GM19468 (cell line): ENCODE results near the gene RNF13.
"Not testable (repeated sequence)": the region's sequence is repeated elsewhere in the genome, so short reads cannot be mapped to it uniquely, and the experiment has no call there.

ENCODE experiments used
- ATAC-seq: cut with Tn5 transposase; IDR thresholded peaks from one replicate; pipeline ENCODE4 v1.9.1; 2021; ENCODE audit warnings: mild to moderate bottlenecking, moderate library complexity, moderate number of reproducible peaks; ENCODE audit not compliant: unreplicated experiment; ENCODE audit errors: extremely low read depth

Gene RNF13

GRCh38 chr3:149941946-149942345 is 128.9 kb downstream of the RNF13 start:
- ATAC-seq, result no peak

GRCh38 chr3:149942409-149942808 is 129.4 kb downstream of the RNF13 start:
- ATAC-seq, result no peak

GRCh38 chr3:149943966-149944365 is 131.0 kb downstream of the RNF13 start:
- not testable (repeated sequence) for ATAC-seq

- no peak for ATAC-seq
Measured at GRCh38 chr3:149947231-149947630, 134.2 kb downstream of the RNF13 start.

GRCh38 chr3:149949181-149949580 is 136.2 kb downstream of the RNF13 start:
- no peak for ATAC-seq

- no peak for ATAC-seq
Measured at GRCh38 chr3:149954812-149955211, 141.8 kb downstream of the RNF13 start.

GRCh38 chr3:149955449-149955848 is 142.4 kb downstream of the RNF13 start:
- ATAC-seq, result no peak

- ATAC-seq, result no peak
Measured at GRCh38 chr3:149957361-149958125, 144.5 kb downstream of the RNF13 start.

- no peak for ATAC-seq
Measured at GRCh38 chr3:149958171-149958796, 145.3 kb downstream of the RNF13 start.

- ATAC-seq, result no peak
Measured at GRCh38 chr3:149959443-149959842, 146.4 kb downstream of the RNF13 start.

- no peak for ATAC-seq
Measured at GRCh38 chr3:149963485-149963884, 150.5 kb downstream of the RNF13 start.

GRCh38 chr3:149964291-149964690 is 151.3 kb downstream of the RNF13 start:
- ATAC-seq, result no peak

- ATAC-seq, result no peak
Measured at GRCh38 chr3:149965278-149965677, 152.3 kb downstream of the RNF13 start.

GRCh38 chr3:149967086-149967685 is 154.2 kb downstream of the RNF13 start:
- ATAC-seq, result no peak

- no peak for ATAC-seq
Measured at GRCh38 chr3:149968216-149968615, 155.2 kb downstream of the RNF13 start.

GRCh38 chr3:149969110-149969939 is 156.3 kb downstream of the RNF13 start:
- ATAC-seq, result no peak

GRCh38 chr3:149969940-149970715 is 157.1 kb downstream of the RNF13 start:
- ATAC-seq, result peak; percentile 73

GRCh38 chr3:149970716-149971402 is 157.8 kb downstream of the RNF13 start, which contains the start of gene PFN2:
PFN2 (minus strand) TSS chr3:149970895; CDS start chr3:149970856, 39 bp downstream.
- ATAC-seq, result no peak

GRCh38 chr3:149971403-149972075 is 158.5 kb downstream of the RNF13 start:
- no peak for ATAC-seq
